OCI-LY7 (cell line): ENCODE data around the gene B3GALT6. TPM values are rescaled to one million over a fixed set of nuclear protein-coding genes. Genes with fewer than 3 reads are reported as not detected.

Experiments
- BruUV-seq: library from RNA; stranded (reverse); fragments of 400-500 nt; replicated peaks from 2 replicates; lab custom pipeline; 2021; lab: Mats Ljungman, UMichigan
- CTCF ChIA-PET: fragments of 300-600 bp; sonication (Branson Sonifier 250); formaldehyde crosslinking; loops from one replicate; lab custom pipeline; 2022; ENCODE audit warnings: antibody characterized with exemption; ENCODE audit not compliant: unreplicated experiment; lab: Charles Lee
- POLR2A ChIA-PET: fragments of 300-600 bp; sonication (Branson Sonifier 250); formaldehyde crosslinking; loops from one replicate; lab custom pipeline; 2022; ENCODE audit warnings: antibody characterized with exemption; lab: Charles Lee
- DNase-seq: peaks from one replicate; pipeline ENCODE4 v3.0.0-alpha.2; 2015; ENCODE audit warnings: low spot score
- H2AFZ ChIP-seq: fragments of 200-600 bp; sonication (generic), shearing (Covaris generic); 2 replicates; pipeline ENCODE4 v1.6.1; 2014; ENCODE audit warnings: mild to moderate bottlenecking, antibody characterized with exemption, low read length, moderate library complexity
- H3K27ac ChIP-seq: fragments of 200-600 bp; sonication (generic); 2 replicates; pipeline ENCODE4 v1.5.1; 2014; ENCODE audit warnings: mixed run types, low read depth, mild to moderate bottlenecking, moderate library complexity, low read length, inconsistent platforms; ENCODE audit not compliant: poor library complexity, severe bottlenecking
- H3K36me3 ChIP-seq: fragments of 200-600 bp; sonication (generic); 2 replicates; pipeline ENCODE4 v1.6.1; 2014; ENCODE audit warnings: mild to moderate bottlenecking, antibody characterized with exemption, low read length, moderate library complexity, mixed read lengths; ENCODE audit not compliant: insufficient read depth
- H3K4me1 ChIP-seq: fragments of 200-600 bp; sonication (generic); 2 replicates; pipeline ENCODE4 v1.5.1; 2014; ENCODE audit warnings: mild to moderate bottlenecking, low read length; ENCODE audit not compliant: insufficient read depth, poor library complexity, severe bottlenecking
- H3K4me2 ChIP-seq: fragments of 200-600 bp; sonication (generic); 2 replicates; pipeline ENCODE4 v1.6.1; 2014; ENCODE audit warnings: mild to moderate bottlenecking, low read length
- H3K4me3 ChIP-seq: fragments of 200-600 bp; sonication (generic); 2 replicates; pipeline ENCODE4 v1.5.1; 2014; ENCODE audit warnings: mild to moderate bottlenecking, low read depth, low read length; ENCODE audit not compliant: poor library complexity, severe bottlenecking
- H3K79me2 ChIP-seq: fragments of 200-600 bp; sonication (generic); 2 replicates; pipeline ENCODE4 v1.6.1; 2016; ENCODE audit warnings: low read depth, mild to moderate bottlenecking, low read length, moderate library complexity, mixed read lengths; ENCODE audit not compliant: insufficient read depth
- H3K9me2 ChIP-seq: fragments of 200-600 bp; sonication (generic); 2 replicates; pipeline ENCODE4 v1.6.1; 2016; ENCODE audit warnings: mild to moderate bottlenecking, low read length, mixed read lengths; ENCODE audit not compliant: insufficient read depth
- H3K9me3 ChIP-seq: fragments of 200-600 bp; sonication (generic); 2 replicates; pipeline ENCODE4 v1.6.1; 2014; ENCODE audit warnings: mild to moderate bottlenecking, mixed run types, low read length, mixed read lengths
- H4K20me1 ChIP-seq: fragments of 200-600 bp; sonication (generic); 2 replicates; pipeline ENCODE4 v1.6.1; 2014; ENCODE audit warnings: mild to moderate bottlenecking, antibody characterized with exemption, low read length, moderate library complexity, mixed read lengths; ENCODE audit not compliant: insufficient read depth
- CTCF ChIP-seq: fragments of 200-600 bp; sonication (generic); conservative IDR thresholded peaks from 2 replicates; pipeline ENCODE4 v1.5.1; 2014; ENCODE audit warnings: mild to moderate bottlenecking, antibody characterized with exemption, low read length, moderate library complexity, mixed read lengths
- EZH2phosphoT487 ChIP-seq: fragments of 200-600 bp; sonication (generic); IDR thresholded peaks from 2 replicates; pipeline ENCODE4 v1.6.1; 2018; ENCODE audit warnings: low read depth, borderline replicate concordance, mild to moderate bottlenecking, mixed run types, antibody characterized with exemption, low read length, moderate library complexity, mixed read lengths
- intact Hi-C: fragments of 100-400 bp; cut with micrococcal nuclease; formaldehyde crosslinking; loops from one replicate; pipeline ENCODE4 v1.10.0; 2022; ENCODE audit not compliant: unreplicated experiment
- total RNA-seq, 2 experiments: library from RNA; depleted of rRNA in 1 of 2; stranded (reverse); fragments of >200 nt in 1 of 2; shearing (Covaris generic) in 1 of 2; gene quantifications; 2 replicates each; pipeline ENCODE4 v1.2.3, GENCODE V29; 2014 to 2022

The B3GALT6 gene
- total RNA-seq, 2 experiments from 2014 or later, result 27.1 to 36.2 TPM

GRCh38 chr1:1236945-1237873, 5.2 kb downstream of the B3GALT6 start:
- intact Hi-C loops, result loop anchor here (10.0 kb wide), 1 partner anchor 202 kb away; no protein-coding TSS in a partner anchor
- BruUV-seq, result no TSS peak
- H3K4me2 ChIP-seq, result no peak overlapping the region
- H3K36me3 ChIP-seq, result no peaks in the 10 kb centered on the region
- no peak overlapping the region for H3K4me3 ChIP-seq
- TF ChIP-seq CTCF (no peak), EZH2phosphoT487 (no peak)
- no peaks in the 10 kb centered on the region for H3K9me2 ChIP-seq
- no peak for DNase-seq
- H3K79me2 ChIP-seq, result peaks cover 23% of the 10 kb centered on the region
- no peak overlapping the region for H3K27ac ChIP-seq
- no peak overlapping the region for H2AFZ ChIP-seq
- ChIA-PET CTCF (no interaction called here), POLR2A (interaction anchor here (0.7 kb wide), 1 partner anchor 117 kb away, joined by 3 read pairs; no protein-coding TSS in a partner anchor)
- peaks cover 15% of the 10 kb centered on the region for H3K4me1 ChIP-seq
- H4K20me1 ChIP-seq, result no peaks in the 10 kb centered on the region
- H3K9me3 ChIP-seq, result no peaks in the 10 kb centered on the region

GRCh38 chr1:1237874-1238701, 6.1 kb downstream of the B3GALT6 start:
- Histone ChIP-seq H3K4me2 (no peak overlapping the region), H3K9me3 (no peaks in the 10 kb centered on the region), H3K36me3 (no peaks in the 10 kb centered on the region), H4K20me1 (no peaks in the 10 kb centered on the region), H3K4me1 (peaks cover 8% of the 10 kb centered on the region), H2AFZ (no peak overlapping the region), H3K79me2 (peaks cover 18% of the 10 kb centered on the region), H3K9me2 (no peaks in the 10 kb centered on the region), H3K4me3 (no peak overlapping the region), H3K27ac (no peak overlapping the region)
- BruUV-seq, result no TSS peak
- no peak for TF ChIP-seq EZH2phosphoT487
- TF ChIP-seq CTCF, result no peak
- ChIA-PET POLR2A (no interaction called here), CTCF (no interaction called here)
- intact Hi-C loops, result loop anchor here (10.0 kb wide), 1 partner anchor 203 kb away; no protein-coding TSS in a partner anchor
- no peak for DNase-seq
